GM12891 (cell line): ENCODE results near the gene RGL3.
"Not testable (repeated sequence)": the region's sequence is repeated elsewhere in the genome, so short reads cannot be mapped to it uniquely, and the experiment has no call there.

Source experiments
- DNase-seq: peaks from one replicate; pipeline ENCODE4 v3.0.0; 2011; ENCODE audit warnings: low spot score; ENCODE audit not compliant: insufficient read length
- FAIRE-seq: peaks from 2 replicates; lab custom pipeline; 2011; peaks lifted over from hg19 to GRCh38; lab: Jason Lieb, UNC
- PAX5 ChIP-seq: IDR thresholded peaks from 2 replicates; pipeline ENCODE4 v1.6.1; 2011; ENCODE audit warnings: low read length, moderate library complexity, mild to moderate bottlenecking; ENCODE audit not compliant: insufficient read depth, severe bottlenecking
- POLR2A ChIP-seq: IDR thresholded peaks from 2 replicates; pipeline ENCODE4 v1.6.1; 2011; ENCODE audit warnings: low read depth, low read length, control low read depth
- POLR2AphosphoS5 ChIP-seq: IDR thresholded peaks from 2 replicates; pipeline ENCODE4 v1.6.1; 2011; ENCODE audit warnings: low read depth, low read length, control low read depth
- POU2F2 ChIP-seq: IDR thresholded peaks from 2 replicates; pipeline ENCODE4 v1.6.1; 2011; ENCODE audit warnings: low read depth, mild to moderate bottlenecking, control low read depth, low read length, moderate library complexity
- SPI1 ChIP-seq: IDR thresholded peaks from 2 replicates; pipeline ENCODE4 v1.6.1; 2011; ENCODE audit warnings: low read depth, low read length, control low read depth
- TAF1 ChIP-seq: IDR thresholded peaks from 2 replicates; pipeline ENCODE4 v1.6.1; 2011; ENCODE audit warnings: low read depth, low read length, control low read depth

Gene RGL3

DNA sequence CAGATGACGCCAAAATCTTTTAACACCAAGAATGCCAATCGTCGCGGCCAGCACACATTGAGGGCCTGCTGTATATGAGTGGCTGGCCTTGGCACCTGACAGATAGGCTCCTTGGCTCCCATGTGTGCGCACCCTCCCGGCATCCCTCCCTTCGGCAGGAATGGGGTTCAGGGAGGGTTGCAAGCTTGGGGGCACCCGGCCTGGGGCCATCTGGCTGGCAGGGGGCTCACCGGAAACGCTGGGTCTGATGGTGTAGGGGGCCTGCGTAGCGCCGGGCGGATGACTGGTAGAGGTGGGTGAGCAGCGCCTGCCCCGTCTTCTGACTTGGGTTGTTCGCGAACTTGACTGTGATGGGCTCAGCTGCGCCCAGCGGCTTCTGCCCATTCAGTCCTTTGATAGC lies 38.7 kb upstream of the RGL3 start:
- DNase-seq, result no peak
- no peak for FAIRE-seq
- no peak for TF ChIP-seq SPI1
- no peak for TF ChIP-seq TAF1
- TF ChIP-seq POU2F2, result no peak
- no peak for TF ChIP-seq POLR2AphosphoS5
- no peak for TF ChIP-seq POLR2A
- TF ChIP-seq PAX5, result no peak

GRCh38 chr19:11457115-11457514 lies 38.0 kb upstream of the RGL3 start:
- DNase-seq, result no peak
- TF ChIP-seq PAX5 (no peak), POLR2AphosphoS5 (no peak), TAF1 (no peak), POLR2A (no peak), SPI1 (no peak), POU2F2 (no peak)
- FAIRE-seq, result no peak

GRCh38 chr19:11456659-11457058 lies 37.5 kb upstream of the RGL3 start:
- no peak for FAIRE-seq
- TF ChIP-seq POLR2A (no peak), PAX5 (no peak), TAF1 (no peak)
- no peak for DNase-seq

DNA sequence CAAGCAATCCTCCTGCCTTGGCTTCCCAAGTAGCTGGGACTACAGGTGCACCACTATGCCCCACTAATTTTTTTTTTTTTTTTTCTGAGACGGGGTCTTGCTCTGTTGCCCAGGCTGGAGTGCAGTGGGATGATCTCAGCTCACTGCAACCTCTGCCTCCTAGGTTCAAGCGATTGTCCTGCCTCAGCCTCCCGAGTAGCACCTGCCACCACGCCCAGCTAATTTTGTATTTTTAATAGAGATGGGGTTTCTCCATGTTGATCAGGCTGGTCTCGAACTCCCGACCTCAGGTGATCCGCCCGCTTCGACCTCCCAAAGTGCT lies 36.1 kb upstream of the RGL3 start:
- not testable (repeated sequence) for FAIRE-seq, DNase-seq

GRCh38 chr19:11453468-11454341 lies 34.6 kb upstream of the RGL3 start:
- no peak for DNase-seq
- FAIRE-seq, result peak; percentile 61
- no peak for TF ChIP-seq POU2F2
- no peak for TF ChIP-seq POLR2A
- TF ChIP-seq PAX5, result no peak
- no peak for TF ChIP-seq POLR2AphosphoS5
- TF ChIP-seq TAF1, result no peak
- TF ChIP-seq SPI1, result no peak

- no peak for FAIRE-seq
These were observed 33.7 kb upstream of the RGL3 start for GRCh38 chr19:11452620-11453310.

GRCh38 chr19:11451871-11452619 lies 32.9 kb upstream of the RGL3 start:
- DNase-seq (no peak), FAIRE-seq (no peak)
- no peak for TF ChIP-seq POLR2A
- no peak for TF ChIP-seq PAX5
- peak; percentile 79 for TF ChIP-seq SPI1
- no peak for TF ChIP-seq TAF1
- TF ChIP-seq POLR2AphosphoS5, result no peak
- no peak for TF ChIP-seq POU2F2

More at GRCh38 chr19:11452620-11453310, 33.7 kb upstream of the RGL3 start:
- TF ChIP-seq POLR2AphosphoS5 (no peak), TAF1 (no peak)
- DNase-seq, result no peak

DNA sequence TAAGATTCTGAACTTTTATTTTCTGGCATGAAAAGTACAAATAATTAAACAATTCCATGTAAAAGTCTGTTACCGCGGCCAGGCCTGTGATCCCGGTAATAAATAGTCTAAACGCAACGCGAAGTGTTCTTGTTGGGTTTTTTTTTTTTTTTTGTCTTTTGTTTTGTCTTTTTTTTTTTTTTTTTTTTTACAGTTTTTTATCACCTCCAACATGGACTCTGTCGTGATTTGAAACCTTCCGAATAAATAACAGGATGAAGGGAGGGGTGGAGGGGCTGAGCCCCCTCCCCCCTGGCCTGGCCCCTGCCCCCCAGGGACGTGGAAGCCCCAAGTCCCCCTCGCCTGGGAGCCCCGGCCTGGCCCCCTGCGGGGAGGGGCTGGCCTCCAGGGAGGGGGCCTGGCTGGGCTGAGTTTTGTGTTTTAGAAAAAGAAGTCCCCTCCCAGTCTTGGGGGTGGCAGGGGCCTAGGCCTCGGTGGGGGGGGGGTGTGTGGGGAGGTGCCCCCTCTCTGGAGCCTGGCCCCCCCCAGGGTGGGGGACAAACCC lies 32.3 kb upstream of the RGL3 start:
- no peak for DNase-seq
- TF ChIP-seq POLR2AphosphoS5, result no peak
- no peak for TF ChIP-seq SPI1
- TF ChIP-seq PAX5, result no peak
- no peak for TF ChIP-seq POLR2A
- FAIRE-seq, result no peak

GRCh38 chr19:11450570-11451326 lies 31.6 kb upstream of the RGL3 start:
- FAIRE-seq (no peak), DNase-seq (no peak)
- no peak for TF ChIP-seq POLR2A
- no peak for TF ChIP-seq TAF1
- TF ChIP-seq SPI1, result no peak
- no peak for TF ChIP-seq POU2F2
- no peak for TF ChIP-seq POLR2AphosphoS5
- no peak for TF ChIP-seq PAX5
